NCI-H1105 (cell line): ENCODE results near the gene CDKL1.
"Not testable (repeated sequence)": the region's sequence is repeated elsewhere in the genome, so short reads cannot be mapped to it uniquely, and the experiment has no call there.

Source experiments
- DNase-seq: peaks from one replicate; lab custom pipeline; 2025; lab: John Stamatoyannopoulos, UW

CDKL1 gene

GRCh38 chr14:50356283-50356682, 40.4 kb downstream of the CDKL1 start:
- DNase-seq = not testable (repeated sequence)

GRCh38 chr14:50355692-50356091, 41.0 kb downstream of the CDKL1 start:
- no peak for DNase-seq

- DNase-seq = peak; percentile 63
Observed at GRCh38 chr14:50354527-50354926, 42.2 kb downstream of the CDKL1 start.

- DNase-seq = no peak
Observed at GRCh38 chr14:50353126-50353525, 43.6 kb downstream of the CDKL1 start.

- DNase-seq = no peak
Observed at GRCh38 chr14:50352584-50352983, 44.1 kb downstream of the CDKL1 start.

GRCh38 chr14:50350975-50351374, 45.7 kb downstream of the CDKL1 start:
- no peak for DNase-seq

- no peak for DNase-seq
Observed at GRCh38 chr14:50348933-50349332, 47.7 kb downstream of the CDKL1 start.

GRCh38 chr14:50347521-50347920, 49.2 kb downstream of the CDKL1 start:
- DNase-seq = no peak

GRCh38 chr14:50345846-50346422, 50.7 kb downstream of the CDKL1 start:
- no peak for DNase-seq

GRCh38 chr14:50344876-50345563, 51.7 kb downstream of the CDKL1 start:
- DNase-seq = no peak

GRCh38 chr14:50344116-50344775, 52.4 kb downstream of the CDKL1 start:
- DNase-seq = no peak

- DNase-seq = no peak
Observed at GRCh38 chr14:50343434-50343833, 53.2 kb downstream of the CDKL1 start.

- peak; percentile 10 for DNase-seq
Observed at GRCh38 chr14:50342221-50343078, 54.2 kb downstream of the CDKL1 start.

- no peak for DNase-seq
Observed at GRCh38 chr14:50340963-50341362, 55.7 kb downstream of the CDKL1 start.

GRCh38 chr14:50340045-50340444, 56.6 kb downstream of the CDKL1 start:
- DNase-seq = no peak

GRCh38 chr14:50339178-50339804, 57.4 kb downstream of the CDKL1 start:
- no peak for DNase-seq

GRCh38 chr14:50338587-50338986, 58.1 kb downstream of the CDKL1 start:
- no peak for DNase-seq

GRCh38 chr14:50335989-50336824, 60.5 kb downstream of the CDKL1 start:
- DNase-seq = no peak

- DNase-seq = peak; percentile 62
Observed at GRCh38 chr14:50335389-50335788, 61.3 kb downstream of the CDKL1 start.

GRCh38 chr14:50334211-50334610, 62.5 kb downstream of the CDKL1 start:
- no peak for DNase-seq

- DNase-seq = no peak
Observed at GRCh38 chr14:50333014-50333509, 63.6 kb downstream of the CDKL1 start.
